IPS-18a (cell line): ENCODE measurements around the gene FAM222B.

Experiments used
- H3K27ac ChIP-seq: one replicate; pipeline ENCODE4 v1.5.1; 2013; ENCODE audit warnings: low read length
- H3K27me3 ChIP-seq: one replicate; pipeline ENCODE4 v1.6.1; 2013; ENCODE audit warnings: mild to moderate bottlenecking, low read length; ENCODE audit not compliant: control insufficient read depth, insufficient read depth
- H3K36me3 ChIP-seq: one replicate; pipeline ENCODE4 v1.6.1; 2013; ENCODE audit warnings: low read depth, low read length; ENCODE audit not compliant: control insufficient read depth
- H3K4me1 ChIP-seq: one replicate; pipeline ENCODE4 v1.6.1; 2013; ENCODE audit warnings: low read depth, low read length; ENCODE audit not compliant: control insufficient read depth
- H3K4me3 ChIP-seq: one replicate; pipeline ENCODE4 v1.5.1; 2013; ENCODE audit warnings: low read length
- H3K9ac ChIP-seq: one replicate; pipeline ENCODE4 v1.6.1; 2013; ENCODE audit warnings: mild to moderate bottlenecking, low read length, moderate library complexity
- H3K9me3 ChIP-seq: one replicate; pipeline ENCODE4 v1.6.1; 2013; ENCODE audit warnings: low read depth, low read length; ENCODE audit not compliant: control insufficient read depth

Gene FAM222B

DNA sequence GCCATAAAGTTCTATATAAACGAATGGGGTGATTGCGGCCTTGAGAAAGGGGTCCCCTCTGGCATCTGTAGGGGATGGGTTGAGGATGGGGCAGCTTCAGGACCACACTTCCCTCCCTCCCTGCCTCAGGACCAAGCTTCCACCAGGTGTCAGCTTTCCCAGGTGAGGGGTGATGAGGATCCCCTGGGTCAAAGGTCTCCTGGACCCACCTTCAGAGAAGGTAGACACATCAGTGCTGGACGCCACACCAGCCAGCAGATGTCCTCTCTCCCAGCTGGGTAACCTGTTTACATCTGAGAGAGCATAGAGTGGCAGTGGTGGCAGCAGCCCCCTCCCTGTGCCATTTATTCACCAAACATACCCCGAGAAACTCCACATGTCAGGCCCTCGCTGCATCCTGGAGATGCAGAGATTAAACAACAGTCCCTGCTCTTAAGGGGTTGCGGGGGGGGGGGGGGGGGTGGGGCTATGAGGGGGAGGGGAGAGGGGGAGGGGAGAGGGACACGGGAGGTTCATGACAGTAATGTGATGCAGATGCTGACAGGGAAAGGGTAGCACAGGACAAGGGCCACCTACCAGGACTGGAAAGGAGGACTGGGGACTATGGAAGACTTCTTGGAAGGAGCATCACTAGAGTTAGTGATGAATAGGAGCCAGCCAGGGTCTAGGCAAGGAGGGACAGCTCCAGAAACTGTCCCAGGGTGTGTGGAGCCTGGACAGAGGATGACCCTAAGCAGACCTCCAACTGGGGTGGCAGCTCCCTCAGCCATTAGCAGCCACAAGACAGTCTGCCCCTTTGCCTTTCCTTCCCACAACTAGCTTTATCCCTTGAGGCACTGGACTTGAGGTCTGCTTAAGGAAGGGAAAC lies 135.9 kb downstream of the FAM222B start:
- H3K4me1 ChIP-seq = no peaks in the 10 kb centered on the region
- no peaks in the 10 kb centered on the region for H3K9me3 ChIP-seq
- no peaks in the 10 kb centered on the region for H3K27me3 ChIP-seq
- no peak overlapping the region for H3K27ac ChIP-seq
- H3K4me3 ChIP-seq = no peak overlapping the region
- H3K9ac ChIP-seq = no peak overlapping the region
- peaks cover 16% of the 10 kb centered on the region for H3K36me3 ChIP-seq
